ENCODE measurements around the gene PROSER3.
A peak's percentile ranks its signal among the peaks of the same experiment; 100 is the strongest.

PROSER3 gene

GRCh38 chr19:35740423-35741202 lies 17.4 kb upstream of the PROSER3 start:
- Histone ChIP-seq H3K27ac (ENCODE audit: low read depth, low read length) (no peak overlapping the region), H3K4me3 (ENCODE audit: low read depth, low read length) (peak overlapping the region; percentile 81), H2AFZ (ENCODE audit: low read length, unreplicated experiment) (peak overlapping the region; percentile 82), H3K79me2 (ENCODE audit: control insufficient read depth, insufficient read depth, low read length, unreplicated experiment) (peaks cover 1% of the 10 kb centered on the region), H3K4me1 (ENCODE audit: control insufficient read depth, insufficient read depth, low read length, unreplicated experiment) (no peaks in the 10 kb centered on the region), H3K27me3 (ENCODE audit: insufficient read depth, low read length) (no peaks in the 10 kb centered on the region), H3K36me3 (ENCODE audit: insufficient read depth, low read length) (no peaks in the 10 kb centered on the region)

GRCh38 chr19:35741203-35741515 lies 16.8 kb upstream of the PROSER3 start:
- no peaks in the 10 kb centered on the region for H3K27me3 ChIP-seq (ENCODE audit: insufficient read depth, low read length)
- H3K4me3 ChIP-seq (ENCODE audit: low read depth, low read length): peak overlapping the region; percentile 81
- H3K27ac ChIP-seq (ENCODE audit: low read depth, low read length): no peak overlapping the region
- H3K79me2 ChIP-seq (ENCODE audit: control insufficient read depth, insufficient read depth, low read length, unreplicated experiment): peaks cover 7% of the 10 kb centered on the region
- H2AFZ ChIP-seq (ENCODE audit: low read length, unreplicated experiment): peak overlapping the region; percentile 82
- H3K4me1 ChIP-seq (ENCODE audit: control insufficient read depth, insufficient read depth, low read length, unreplicated experiment): peaks cover under 1% of the 10 kb centered on the region
- H3K36me3 ChIP-seq (ENCODE audit: insufficient read depth, low read length): no peaks in the 10 kb centered on the region

GRCh38 chr19:35742121-35742724 lies 15.8 kb upstream of the PROSER3 start, which contains the start of gene IGFLR1:
TSS of gene IGFLR1 (minus strand) at chr19:35742452. CDS start at chr19:35741180, 1,272 bp downstream.
- Histone ChIP-seq H3K27me3 (ENCODE audit: insufficient read depth, low read length) (no peaks in the 10 kb centered on the region), H3K27ac (ENCODE audit: low read depth, low read length) (no peak within 1 kb of the TSS), H3K4me1 (ENCODE audit: control insufficient read depth, insufficient read depth, low read length, unreplicated experiment) (peaks cover 6% of the 10 kb centered on the region), H3K36me3 (ENCODE audit: insufficient read depth, low read length) (no peaks in the 10 kb centered on the region), H3K79me2 (ENCODE audit: control insufficient read depth, insufficient read depth, low read length, unreplicated experiment) (peaks cover 13% of the 10 kb centered on the region), H3K4me3 (ENCODE audit: low read depth, low read length) (no peak within 1 kb of the TSS), H2AFZ (ENCODE audit: low read length, unreplicated experiment) (no peak within 1 kb of the TSS)

GRCh38 chr19:35743640-35744429 lies 14.1 kb upstream of the PROSER3 start:
- peak overlapping the region; percentile 100; the same call in 1 of the 2 replicates for H3K4me3 ChIP-seq (ENCODE audit: low read depth, low read length)
- H3K27ac ChIP-seq (ENCODE audit: low read depth, low read length): no peak overlapping the region
- peaks cover 13% of the 10 kb centered on the region for H3K79me2 ChIP-seq (ENCODE audit: control insufficient read depth, insufficient read depth, low read length, unreplicated experiment)
- no peaks in the 10 kb centered on the region for H3K27me3 ChIP-seq (ENCODE audit: insufficient read depth, low read length)
- H2AFZ ChIP-seq (ENCODE audit: low read length, unreplicated experiment): no peak overlapping the region
- H3K4me1 ChIP-seq (ENCODE audit: control insufficient read depth, insufficient read depth, low read length, unreplicated experiment): peaks cover 10% of the 10 kb centered on the region
- H3K36me3 ChIP-seq (ENCODE audit: insufficient read depth, low read length): no peaks in the 10 kb centered on the region

- H3K27ac ChIP-seq (ENCODE audit: low read depth, low read length): peak overlapping the region; percentile 96
- H3K79me2 ChIP-seq (ENCODE audit: control insufficient read depth, insufficient read depth, low read length, unreplicated experiment): peaks cover 18% of the 10 kb centered on the region
- peaks cover 10% of the 10 kb centered on the region for H3K4me1 ChIP-seq (ENCODE audit: control insufficient read depth, insufficient read depth, low read length, unreplicated experiment)
- H2AFZ ChIP-seq (ENCODE audit: low read length, unreplicated experiment): peak overlapping the region; percentile 85
- no peaks in the 10 kb centered on the region for H3K36me3 ChIP-seq (ENCODE audit: insufficient read depth, low read length)
- no peaks in the 10 kb centered on the region for H3K27me3 ChIP-seq (ENCODE audit: insufficient read depth, low read length)
- peak overlapping the region; percentile 100 for H3K4me3 ChIP-seq (ENCODE audit: low read depth, low read length)
Observed at GRCh38 chr19:35744430-35745327, 13.3 kb upstream of the PROSER3 start.

GRCh38 chr19:35745328-35746086 lies 12.5 kb upstream of the PROSER3 start, which contains the start of the genes PSENEN and U2AF1L4:
TSS of gene PSENEN (plus strand) at chr19:35745651. CDS start at chr19:35745931, 280 bp downstream.
TSS of gene U2AF1L4 (minus strand) at chr19:35745418. CDS start at chr19:35745391, 27 bp downstream.
- H3K4me1 ChIP-seq (ENCODE audit: control insufficient read depth, insufficient read depth, low read length, unreplicated experiment): peaks cover 10% of the 10 kb centered on the region
- H3K36me3 ChIP-seq (ENCODE audit: insufficient read depth, low read length): no peaks in the 10 kb centered on the region
- H3K79me2 ChIP-seq (ENCODE audit: control insufficient read depth, insufficient read depth, low read length, unreplicated experiment): peaks cover 18% of the 10 kb centered on the region
- peak within 1 kb of the TSS; percentile 96 for H3K27ac ChIP-seq (ENCODE audit: low read depth, low read length)
- H2AFZ ChIP-seq (ENCODE audit: low read length, unreplicated experiment): peak within 1 kb of the TSS; percentile 85
- no peaks in the 10 kb centered on the region for H3K27me3 ChIP-seq (ENCODE audit: insufficient read depth, low read length)
- peak within 1 kb of the TSS; percentile 100 for H3K4me3 ChIP-seq (ENCODE audit: low read depth, low read length)

GRCh38 chr19:35746087-35746462 lies 11.9 kb upstream of the PROSER3 start:
- peaks cover 10% of the 10 kb centered on the region for H3K4me1 ChIP-seq (ENCODE audit: control insufficient read depth, insufficient read depth, low read length, unreplicated experiment)
- peak overlapping the region; percentile 96; the same call in 1 of the 2 replicates for H3K27ac ChIP-seq (ENCODE audit: low read depth, low read length)
- peak overlapping the region; percentile 100 for H3K4me3 ChIP-seq (ENCODE audit: low read depth, low read length)
- peak overlapping the region; percentile 69 for H2AFZ ChIP-seq (ENCODE audit: low read length, unreplicated experiment)
- no peaks in the 10 kb centered on the region for H3K27me3 ChIP-seq (ENCODE audit: insufficient read depth, low read length)
- H3K36me3 ChIP-seq (ENCODE audit: insufficient read depth, low read length): no peaks in the 10 kb centered on the region
- H3K79me2 ChIP-seq (ENCODE audit: control insufficient read depth, insufficient read depth, low read length, unreplicated experiment): peaks cover 18% of the 10 kb centered on the region

GRCh38 chr19:35746531-35746930 lies 11.4 kb upstream of the PROSER3 start:
- Histone ChIP-seq H3K27me3 (ENCODE audit: insufficient read depth, low read length) (no peaks in the 10 kb centered on the region), H3K4me3 (ENCODE audit: low read depth, low read length) (peak overlapping the region; percentile 100), H3K4me1 (ENCODE audit: control insufficient read depth, insufficient read depth, low read length, unreplicated experiment) (peaks cover 10% of the 10 kb centered on the region), H3K27ac (ENCODE audit: low read depth, low read length) (no peak overlapping the region), H2AFZ (ENCODE audit: low read length, unreplicated experiment) (no peak overlapping the region), H3K79me2 (ENCODE audit: control insufficient read depth, insufficient read depth, low read length, unreplicated experiment) (peaks cover 18% of the 10 kb centered on the region), H3K36me3 (ENCODE audit: insufficient read depth, low read length) (no peaks in the 10 kb centered on the region)

- Histone ChIP-seq H3K4me1 (ENCODE audit: control insufficient read depth, insufficient read depth, low read length, unreplicated experiment) (peaks cover 10% of the 10 kb centered on the region), H3K79me2 (ENCODE audit: control insufficient read depth, insufficient read depth, low read length, unreplicated experiment) (peaks cover 18% of the 10 kb centered on the region), H3K27me3 (ENCODE audit: insufficient read depth, low read length) (no peaks in the 10 kb centered on the region), H3K4me3 (ENCODE audit: low read depth, low read length) (peak within 1 kb of the TSS; percentile 91), H3K36me3 (ENCODE audit: insufficient read depth, low read length) (no peaks in the 10 kb centered on the region), H2AFZ (ENCODE audit: low read length, unreplicated experiment) (peak within 1 kb of the TSS; percentile 88), H3K27ac (ENCODE audit: low read depth, low read length) (no peak within 1 kb of the TSS)
Observed at GRCh38 chr19:35748106-35749020, 9.6 kb upstream of the PROSER3 start, which contains the start of gene LIN37. TSS of gene LIN37 (plus strand) at chr19:35748576. CDS start at chr19:35748725, 149 bp downstream.

Data from ACC112 (cell line).